ENCODE measurements around the gene RIMBP2. TPM values are rescaled to one million over a fixed set of nuclear protein-coding genes. Genes with fewer than 3 reads are reported as not detected.

RIMBP2 gene
- total RNA-seq, 4 donors from 2014 or later: not detected

- TF ChIP-seq CTCF (IDR thresholded peaks at IDR 0.05; ENCODE audit: low read depth): no peak
Observed at GRCh38 chr12:130572553-130572952, 143.5 kb downstream of the RIMBP2 start.

DNA sequence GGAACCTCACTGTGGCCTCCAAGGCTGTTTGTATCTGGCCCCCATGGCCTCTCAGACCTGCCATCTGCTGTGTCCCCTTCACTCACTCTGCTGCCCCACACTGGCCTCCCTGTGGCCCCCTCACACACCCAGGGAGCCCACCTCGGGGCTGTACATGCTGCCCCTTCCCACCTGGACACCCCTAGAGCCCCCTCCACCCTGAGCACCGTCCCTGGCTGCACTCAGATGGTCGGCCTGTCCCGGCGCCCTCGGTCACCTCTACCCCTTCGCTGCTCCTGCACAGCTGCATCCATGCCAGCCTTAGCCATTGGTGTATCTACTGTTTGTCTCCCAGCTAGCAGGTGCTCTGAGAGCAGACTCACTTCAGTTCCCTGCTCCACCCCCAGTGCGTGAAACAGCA lies 144.4 kb downstream of the RIMBP2 start:
- TF ChIP-seq CTCF (IDR thresholded peaks at IDR 0.05; ENCODE audit: low read depth): no peak

- TF ChIP-seq CTCF (IDR thresholded peaks at IDR 0.05; ENCODE audit: low read depth): no peak
Observed at GRCh38 chr12:130571089-130571488, 145.0 kb downstream of the RIMBP2 start.

DNA sequence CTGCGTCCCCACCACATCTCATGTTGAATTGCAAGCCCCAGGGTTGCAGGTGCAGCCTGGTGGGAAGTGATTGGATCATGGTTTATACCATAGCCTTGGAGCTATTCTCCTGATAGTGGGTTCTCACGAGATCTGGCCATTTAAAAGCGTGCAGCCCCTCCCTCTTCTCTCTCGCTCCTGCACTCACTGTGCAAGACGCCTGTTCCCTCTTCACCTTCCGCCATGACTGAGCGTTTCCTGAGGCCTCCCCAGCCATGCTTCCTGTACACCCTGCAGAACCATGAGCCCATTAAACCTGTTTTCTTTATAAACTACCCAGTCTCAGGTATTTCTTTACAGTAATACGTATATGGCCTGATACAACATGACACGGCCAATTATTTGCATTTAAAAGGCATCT lies 146.6 kb downstream of the RIMBP2 start:
- no peak for TF ChIP-seq CTCF (IDR thresholded peaks at IDR 0.05; ENCODE audit: low read depth)

- no peak for TF ChIP-seq CTCF (IDR thresholded peaks at IDR 0.05; ENCODE audit: low read depth)
Observed at GRCh38 chr12:130568501-130568900, 147.6 kb downstream of the RIMBP2 start.

DNA sequence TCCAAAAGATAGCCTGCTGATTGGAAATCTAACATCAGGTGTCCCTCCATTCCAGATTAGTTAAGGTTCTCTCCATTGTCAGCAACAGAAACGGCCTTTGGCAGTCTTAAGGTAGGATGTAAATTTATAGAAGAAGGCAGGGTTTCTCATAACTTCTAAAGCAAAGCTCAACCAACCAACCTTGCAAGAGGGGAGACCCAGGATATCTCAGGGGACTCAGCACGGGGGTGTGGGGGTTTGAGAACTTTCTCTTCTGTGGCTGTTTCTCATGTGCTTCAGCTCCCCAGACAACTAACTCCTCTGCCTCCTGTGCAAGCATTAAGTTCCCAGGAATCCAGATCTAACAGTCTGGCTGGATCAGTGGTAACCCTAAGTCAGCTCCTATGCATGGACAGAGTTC lies 148.1 kb downstream of the RIMBP2 start:
- no peak for TF ChIP-seq CTCF (IDR thresholded peaks at IDR 0.05; ENCODE audit: low read depth)

DNA sequence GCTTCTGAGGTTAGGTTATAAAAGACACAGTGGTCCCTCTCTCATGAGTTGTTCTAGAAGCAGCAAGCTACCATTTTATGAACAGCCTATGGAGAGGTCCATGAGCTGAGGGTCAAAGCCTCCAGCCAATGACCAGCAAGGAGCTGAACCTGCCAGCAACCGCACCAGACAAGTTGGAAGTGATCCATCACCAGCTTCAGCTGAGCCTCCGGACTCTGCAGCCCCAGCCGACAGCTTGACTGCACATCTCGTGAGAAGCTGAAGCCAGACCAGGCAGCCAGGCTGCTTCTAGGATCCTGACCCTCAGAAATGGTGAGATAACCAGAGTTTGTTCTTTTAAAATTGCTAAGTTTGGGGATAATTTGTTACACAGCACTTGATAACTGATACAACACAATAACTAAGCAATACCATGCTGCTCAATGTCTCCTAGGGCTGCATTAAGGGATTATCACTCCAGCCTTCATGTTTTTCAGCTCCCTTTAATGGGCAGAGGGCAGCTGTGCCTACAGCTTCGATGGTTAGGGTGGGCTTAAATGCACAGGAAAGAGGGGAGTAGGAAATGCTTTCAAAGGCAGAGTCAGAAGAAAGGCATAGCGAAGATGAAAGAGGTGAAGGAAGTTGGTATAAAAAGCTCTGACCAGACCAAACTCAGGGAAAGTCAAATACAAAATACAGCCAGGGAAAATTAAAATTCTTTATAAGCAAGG lies 149.5 kb downstream of the RIMBP2 start:
- no peak for TF ChIP-seq CTCF (IDR thresholded peaks at IDR 0.05; ENCODE audit: low read depth)
